ENCODE data around the gene RAB15. TPM values are rescaled to one million over a fixed set of nuclear protein-coding genes. Genes with fewer than 3 reads are reported as not detected.

Gene RAB15
- total and polyA plus RNA-seq, 8 donors = 1.2 to 20.3 (median 11.5) TPM

GRCh38 chr14:65007202-65007601, 35.1 kb upstream of the RAB15 start:
- intact Hi-C loops (cut with DNase I; ENCODE audit: low total_unique reads) = no loop called here
- no peak for DNase-seq
- Histone ChIP-seq H3K27ac (no peak overlapping the region), H3K9me3 (no peaks in the 10 kb centered on the region), H3K36me3 (peaks cover 0 to 56% (median 49%) of the 10 kb centered on the region in 4 donors), H3K27me3 (no peaks in the 10 kb centered on the region), H3K4me1 (peaks cover 0 to 4% (median 0%) of the 10 kb centered on the region in 4 donors), H3K4me3 (no peak overlapping the region)
- TF ChIP-seq CTCF (IDR thresholded peaks at IDR 0.05) = no peak
- TF ChIP-seq POLR2AphosphoS5 (IDR thresholded peaks at IDR 0.05) = no peak
- no peak for TF ChIP-seq EP300 (IDR thresholded peaks at IDR 0.05)
- WGBS, 5 donors = 89 to 100% (median 96%) methylated on average over 1 of the region's 1 CpG

DNA sequence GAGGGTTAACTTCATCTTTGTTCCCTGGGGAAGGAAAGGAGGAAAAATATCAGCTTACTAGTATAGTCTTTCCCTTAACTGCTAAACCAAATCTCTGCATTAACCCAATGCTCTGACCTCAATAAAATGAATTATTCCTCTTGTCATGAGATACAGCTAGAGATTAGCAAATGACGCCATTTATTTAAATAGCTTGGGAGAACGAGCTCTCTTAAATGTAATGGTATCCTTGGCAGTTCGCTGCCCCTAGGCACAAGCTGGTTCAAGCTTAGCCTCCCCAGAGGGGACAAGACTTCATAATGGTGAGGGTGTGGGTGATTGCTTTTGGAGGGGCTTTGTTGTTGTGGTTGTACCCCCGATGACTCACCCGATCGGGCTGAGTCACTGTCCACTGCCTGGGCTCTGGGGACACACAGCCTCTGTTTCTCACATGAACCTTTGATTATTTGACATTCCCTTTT, 34.2 kb upstream of the RAB15 start:
- TF ChIP-seq EP300 (IDR thresholded peaks at IDR 0.05) (no peak), POLR2AphosphoS5 (IDR thresholded peaks at IDR 0.05) (no peak), POLR2A (IDR thresholded peaks at IDR 0.05) (no peak)
- no peak for DNase-seq
- Histone ChIP-seq H3K27ac (peak overlapping the region in 1 of 5 donors; percentile 14), H3K9me3 (no peaks in the 10 kb centered on the region), H3K36me3 (peaks cover 0 to 47% (median 40%) of the 10 kb centered on the region in 4 donors), H3K4me3 (no peak overlapping the region), H3K4me1 (peaks cover 0 to 4% (median 0%) of the 10 kb centered on the region in 4 donors), H3K27me3 (no peaks in the 10 kb centered on the region)
- intact Hi-C loops (cut with DNase I; ENCODE audit: low total_unique reads) = no loop called here
- WGBS, 5 donors = 83 to 96% (median 90%) methylated on average over 6 of the region's 6 CpGs

DNA sequence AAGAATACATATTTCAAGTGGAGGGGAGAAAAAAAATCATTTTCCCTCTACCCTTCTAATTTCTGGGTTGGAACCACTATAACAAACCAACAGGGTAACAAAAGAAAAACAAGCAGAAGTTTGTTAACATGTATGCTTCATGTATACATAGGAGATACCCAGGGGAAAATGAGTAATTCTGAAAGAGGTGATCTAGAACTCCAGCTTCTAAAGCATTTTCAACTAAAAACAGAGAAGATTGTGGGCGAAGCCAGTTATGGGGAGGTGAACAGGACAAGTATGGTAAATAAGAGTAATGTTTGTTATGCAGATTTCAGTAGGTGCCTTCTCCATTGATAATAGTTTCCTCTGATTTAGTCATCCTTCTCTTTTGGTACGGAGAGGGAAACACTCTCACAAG, 31.3 kb upstream of the RAB15 start:
- no peaks in the 10 kb centered on the region for H3K9me3 ChIP-seq
- TF ChIP-seq POLR2A (IDR thresholded peaks at IDR 0.05) = no peak
- TF ChIP-seq EP300 (IDR thresholded peaks at IDR 0.05) = no peak
- no peak for TF ChIP-seq POLR2AphosphoS5 (IDR thresholded peaks at IDR 0.05)
- TF ChIP-seq CTCF (IDR thresholded peaks at IDR 0.05) = no peak
- H3K27me3 ChIP-seq = no peaks in the 10 kb centered on the region
- no peak overlapping the region for H3K4me3 ChIP-seq
- DNase-seq = no peak
- H3K36me3 ChIP-seq = peaks cover 0 to 26% (median 16%) of the 10 kb centered on the region in 4 donors
- H3K4me1 ChIP-seq = peaks cover 0 to 9% (median 0%) of the 10 kb centered on the region in 4 donors
- H3K27ac ChIP-seq = no peak overlapping the region
- 82 to 91% (median 83%) methylated on average over 2 of the region's 2 CpGs for WGBS, 5 donors
- intact Hi-C loops (cut with DNase I; ENCODE audit: low total_unique reads) = no loop called here

DNA sequence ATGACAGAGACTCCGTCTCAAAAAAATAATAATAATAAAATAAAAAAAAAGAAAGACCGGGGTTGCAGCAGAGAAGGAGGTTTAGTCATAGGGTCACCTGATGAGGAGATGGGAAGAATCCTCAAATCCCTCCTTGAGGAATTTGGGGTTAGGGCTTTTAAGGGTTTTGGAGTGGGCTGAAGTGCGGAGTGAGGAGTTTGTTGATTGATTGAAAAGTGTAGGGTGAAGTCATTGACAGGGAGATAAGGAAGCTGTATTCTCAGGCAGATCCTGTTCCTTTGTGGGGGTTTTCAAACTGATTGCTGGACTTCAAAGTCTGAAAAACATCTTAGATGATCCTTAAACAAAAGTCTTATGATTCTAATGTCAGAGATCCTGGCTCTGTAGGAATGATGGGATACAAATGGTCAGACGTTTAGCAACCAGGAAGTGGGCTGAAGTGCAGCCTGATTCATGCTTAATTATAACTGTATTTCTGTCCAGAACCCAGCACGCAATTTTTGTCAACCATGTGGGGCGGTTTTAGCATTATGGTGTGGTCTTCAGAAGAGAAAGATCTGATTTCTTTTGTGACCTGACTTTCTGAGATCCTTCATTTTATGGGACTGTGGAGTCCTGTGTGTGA, 30.6 kb upstream of the RAB15 start:
- Histone ChIP-seq H3K4me3 (no peak overlapping the region), H3K4me1 (peaks cover 0 to 11% (median 0%) of the 10 kb centered on the region in 4 donors), H3K27me3 (no peaks in the 10 kb centered on the region), H3K36me3 (peaks cover 0 to 19% (median 11%) of the 10 kb centered on the region in 4 donors), H3K27ac (no peak overlapping the region), H3K9me3 (no peaks in the 10 kb centered on the region)
- intact Hi-C loops (cut with DNase I; ENCODE audit: low total_unique reads) = no loop called here
- WGBS, 5 donors = 69 to 80% (median 78%) methylated on average over 6 of the region's 6 CpGs
- DNase-seq = no peak
- no peak for TF ChIP-seq POLR2A (IDR thresholded peaks at IDR 0.05)
- no peak for TF ChIP-seq EP300 (IDR thresholded peaks at IDR 0.05)
- TF ChIP-seq POLR2AphosphoS5 (IDR thresholded peaks at IDR 0.05) = no peak
- TF ChIP-seq CTCF (IDR thresholded peaks at IDR 0.05) = no peak

- Histone ChIP-seq H3K36me3 (peaks cover 0 to 19% (median 8%) of the 10 kb centered on the region in 4 donors), H3K4me1 (peaks cover 0 to 11% (median 0%) of the 10 kb centered on the region in 4 donors), H3K27ac (no peak overlapping the region), H3K9me3 (no peaks in the 10 kb centered on the region), H3K4me3 (no peak overlapping the region), H3K27me3 (no peaks in the 10 kb centered on the region)
- TF ChIP-seq POLR2A (IDR thresholded peaks at IDR 0.05) (no peak), CTCF (IDR thresholded peaks at IDR 0.05) (no peak), EP300 (IDR thresholded peaks at IDR 0.05) (no peak), POLR2AphosphoS5 (IDR thresholded peaks at IDR 0.05) (no peak)
- 90 to 98% (median 96%) methylated on average over 6 of the region's 6 CpGs for WGBS, 5 donors
- DNase-seq = no peak
- intact Hi-C loops (cut with DNase I; ENCODE audit: low total_unique reads) = no loop called here
Observed at GRCh38 chr14:65001723-65002122, 29.6 kb upstream of the RAB15 start.

Data from stomach (tissue), 9 donors.